Activated CD4-positive, alpha-beta T cell treated with anti-CD3 and anti-CD28 coated beads, Interleukin-2, Interleukin-6, amounts not matched to agents 100 ng/mL and 50 ng/mL, durations not matched to agents 16 hours and 8 hours (primary cell): Measurements from ENCODE around the gene DNAJA3.

Experiments used
- DNase-seq: peaks from one replicate; pipeline ENCODE4 v3.0.0-alpha.2; 2020

The DNAJA3 gene

DNA sequence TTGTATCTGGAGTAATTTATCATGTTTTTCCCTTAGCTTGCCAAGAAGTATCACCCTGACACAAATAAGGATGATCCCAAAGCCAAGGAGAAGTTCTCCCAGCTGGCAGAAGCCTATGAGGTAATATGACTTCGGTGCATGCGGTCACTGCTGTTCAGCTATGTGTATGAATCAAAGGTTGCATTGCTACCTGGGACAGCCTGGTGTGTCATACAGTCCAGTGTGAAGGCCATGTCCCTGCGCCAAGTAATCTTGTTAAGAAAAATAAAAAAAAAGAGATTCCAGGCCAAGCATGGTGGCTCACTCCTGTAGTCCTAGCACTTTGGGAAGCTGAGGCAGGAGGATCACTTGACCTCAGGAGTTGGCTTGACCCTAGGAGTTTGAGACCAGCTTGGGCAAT is 11.7 kb downstream of the DNAJA3 start:
- no peak for DNase-seq

DNA sequence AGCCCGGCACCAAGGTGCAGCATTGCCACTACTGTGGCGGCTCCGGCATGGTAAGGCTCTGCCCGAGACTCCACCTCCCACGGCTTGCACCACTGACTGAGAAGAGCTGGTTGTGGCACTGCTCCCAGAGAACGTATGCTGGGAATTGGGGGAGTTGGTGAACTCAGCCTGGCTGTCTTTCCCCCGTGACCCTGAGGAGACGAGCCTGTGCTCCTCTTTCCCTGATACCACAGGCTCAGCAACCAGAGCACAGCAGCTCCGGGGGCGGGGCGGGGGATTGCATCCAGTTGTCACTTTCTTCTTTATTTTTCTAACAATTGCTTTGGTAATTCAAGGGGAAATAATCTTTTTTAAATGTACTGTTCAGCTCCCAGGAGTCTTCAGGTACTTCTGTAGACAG is 16.7 kb downstream of the DNAJA3 start:
- DNase-seq, result no peak

DNA sequence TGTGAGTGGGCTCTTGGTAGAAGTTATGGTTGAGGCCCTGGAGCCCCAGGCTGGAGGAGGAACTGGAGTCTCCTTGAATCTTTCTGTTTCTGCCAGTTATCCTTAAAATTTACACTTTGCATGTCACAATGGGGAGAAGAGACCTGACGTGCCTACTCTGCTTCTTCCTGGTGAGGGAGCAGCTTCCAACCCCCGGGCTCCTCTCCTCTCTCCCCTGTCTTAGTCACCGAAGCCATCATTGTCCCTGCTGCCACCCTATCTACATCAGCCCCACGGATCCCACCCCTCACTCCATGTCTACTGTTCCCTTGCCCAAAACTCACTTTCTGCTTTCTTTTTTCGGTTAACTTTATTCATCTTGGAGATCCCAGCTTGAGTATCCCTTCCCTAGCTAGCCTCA is 17.6 kb downstream of the DNAJA3 start:
- no peak for DNase-seq

DNA sequence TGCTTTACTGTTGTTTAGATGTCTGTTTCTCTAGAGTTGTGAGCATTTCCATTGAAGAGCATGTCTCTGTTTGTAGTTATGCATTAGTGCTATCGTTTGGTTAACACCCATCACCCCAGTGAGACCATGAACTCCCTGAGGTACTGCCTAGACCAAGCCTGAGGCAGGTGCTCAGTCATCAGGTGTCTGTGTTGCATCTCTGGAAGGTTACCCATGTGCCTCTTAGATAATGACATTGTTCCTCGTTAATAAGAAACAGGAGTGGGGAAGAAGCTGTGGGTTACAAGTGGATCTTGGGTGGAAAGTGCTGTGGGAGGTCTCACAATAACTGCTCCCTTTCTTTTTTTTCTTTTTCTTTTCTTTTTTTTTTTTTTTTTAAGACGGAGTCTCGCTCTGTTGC is 18.3 kb downstream of the DNAJA3 start:
- DNase-seq, result no peak

DNA sequence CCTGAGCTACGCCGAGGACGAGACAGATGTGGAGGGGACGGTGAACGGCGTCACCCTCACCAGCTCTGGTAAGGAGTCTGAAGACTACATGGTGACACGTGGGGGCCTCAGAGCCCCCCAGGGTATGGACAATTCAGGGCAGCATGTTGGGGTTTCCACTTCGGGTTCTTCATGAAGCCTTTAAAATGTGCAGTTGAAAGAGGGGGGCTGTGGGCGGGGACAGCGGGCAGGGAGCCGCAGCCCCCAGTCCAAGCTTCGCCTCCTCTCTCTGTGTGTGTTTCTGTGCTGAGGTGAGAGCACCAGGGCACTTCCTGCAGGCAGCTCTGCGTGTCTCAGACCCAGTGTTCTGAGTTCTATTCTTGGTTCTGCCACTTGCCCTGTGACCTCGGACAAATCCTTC is 24.8 kb downstream of the DNAJA3 start:
- DNase-seq, result no peak

DNA sequence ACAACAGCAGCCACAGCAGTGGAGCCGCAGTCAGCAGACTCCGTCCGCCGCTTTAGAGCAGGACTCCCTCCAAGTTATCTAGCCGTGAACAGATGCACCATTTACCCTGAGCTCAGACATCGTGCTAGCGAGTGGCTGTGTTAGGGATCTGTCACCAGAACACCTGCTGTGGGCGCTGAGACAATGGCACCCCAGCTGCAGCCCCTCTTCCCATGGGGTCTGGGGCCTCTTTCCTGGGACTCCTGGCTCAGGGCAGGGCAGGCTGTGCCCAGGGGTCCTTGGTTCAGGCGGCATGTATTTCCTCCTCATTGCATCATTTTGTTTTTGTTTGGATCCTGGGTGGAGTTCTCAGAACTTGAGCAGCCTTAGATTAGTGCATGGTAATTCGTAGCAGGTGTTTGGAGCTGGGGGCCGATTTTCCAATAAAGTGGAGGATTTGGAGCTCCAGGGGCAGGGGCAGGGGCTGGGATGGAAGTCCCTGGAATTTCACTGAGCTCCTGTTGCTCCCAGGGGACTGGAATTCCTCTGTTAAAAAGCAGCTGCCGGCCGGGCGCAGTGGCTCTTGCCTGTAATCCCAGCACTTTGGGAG is 25.4 kb downstream of the DNAJA3 start:
- DNase-seq, result no peak

DNA sequence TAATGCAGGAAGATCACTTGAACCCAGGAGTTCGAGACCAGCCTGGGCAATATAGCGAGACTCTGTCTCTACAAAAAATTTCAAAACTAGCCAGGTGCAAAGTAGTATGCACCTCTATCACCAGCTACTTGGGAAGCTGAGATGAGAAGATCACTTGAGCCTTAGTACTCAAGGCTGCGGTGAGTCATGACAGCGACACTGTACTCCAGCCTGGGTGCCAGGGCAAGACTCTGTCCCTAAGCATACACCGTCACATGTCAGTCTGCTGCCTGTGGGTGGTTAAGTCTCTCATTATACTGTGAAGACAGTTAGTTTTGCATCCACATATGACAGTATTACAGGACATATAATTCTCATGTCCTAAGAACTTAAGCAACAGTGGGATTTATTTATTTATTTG is 27.0 kb downstream of the DNAJA3 start:
- no peak for DNase-seq

DNA sequence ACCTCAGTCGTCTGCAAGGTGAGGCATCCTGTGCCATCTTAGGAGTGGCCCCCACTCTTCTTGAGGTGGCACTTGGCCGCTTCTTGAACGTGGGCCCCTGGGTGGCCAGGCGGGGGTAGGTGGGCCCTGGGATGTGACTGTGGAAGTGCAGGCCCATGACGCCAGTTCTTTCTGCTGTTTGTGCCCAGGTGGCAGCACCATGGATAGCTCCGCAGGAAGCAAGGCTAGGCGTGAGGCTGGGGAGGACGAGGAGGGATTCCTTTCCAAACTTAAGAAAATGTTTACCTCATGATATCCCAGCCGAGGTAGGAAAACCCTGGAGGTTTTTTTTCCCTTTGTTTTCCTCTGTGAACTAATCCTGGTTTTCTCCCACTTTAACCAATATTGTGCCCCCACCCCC is 29.0 kb downstream of the DNAJA3 start:
- DNase-seq, result no peak

DNA sequence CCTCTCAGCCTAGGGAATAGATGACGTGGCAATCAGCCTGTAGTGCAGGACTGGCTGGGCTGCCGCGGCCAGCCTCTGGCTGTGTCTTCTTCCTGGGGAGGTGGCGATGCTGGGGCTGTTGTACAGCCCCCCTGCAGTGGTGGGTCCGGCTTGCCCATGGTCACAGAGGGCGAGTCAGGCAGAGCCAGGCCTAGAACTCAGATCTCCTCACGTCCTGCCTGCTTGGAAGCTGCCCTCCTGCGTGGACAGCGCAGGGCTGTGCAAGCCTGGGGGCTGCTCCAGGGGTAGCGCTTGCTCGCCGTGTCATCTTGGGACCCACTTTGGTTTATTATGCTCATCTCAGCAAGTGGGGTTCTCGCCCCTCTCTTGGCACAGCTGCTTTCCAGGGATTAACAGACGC is 29.4 kb downstream of the DNAJA3 start:
- no peak for DNase-seq

DNA sequence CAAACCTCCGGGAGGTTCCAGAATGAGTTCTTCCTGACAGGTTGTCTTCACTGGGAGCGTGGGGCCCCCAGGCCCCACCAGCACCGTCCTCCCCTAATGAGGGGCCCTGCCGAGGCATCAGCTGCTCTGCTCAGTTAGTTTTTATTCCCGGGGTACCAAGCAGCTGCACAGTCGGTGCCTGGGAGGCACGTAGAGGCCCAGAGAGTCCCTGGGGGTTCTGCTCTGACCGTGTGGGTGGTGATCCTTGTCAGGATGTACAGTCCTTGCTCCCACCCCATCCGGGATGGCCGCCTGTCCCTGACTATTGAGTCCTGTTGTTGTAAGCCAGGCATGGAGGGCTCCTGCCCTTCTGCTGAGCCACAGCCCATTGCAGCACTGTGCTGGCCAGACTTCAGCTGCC is 30.3 kb downstream of the DNAJA3 start:
- no peak for DNase-seq

DNA sequence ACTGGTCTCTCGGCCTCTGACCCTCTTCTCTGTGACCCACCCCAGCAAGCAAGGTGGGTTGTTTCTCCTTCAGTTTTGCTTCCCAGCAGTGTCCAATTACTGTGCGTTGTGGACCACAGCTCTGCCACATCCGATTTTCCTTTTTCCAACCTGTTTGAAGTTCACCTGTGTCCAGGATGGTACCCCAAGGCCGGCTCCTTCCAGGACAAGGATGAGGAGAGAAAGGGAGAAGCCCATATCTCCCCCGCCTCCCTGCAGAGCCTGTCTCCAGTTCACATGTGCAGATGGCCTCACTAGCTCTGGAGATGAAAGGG is 35.2 kb downstream of the DNAJA3 start:
- no peak for DNase-seq

DNA sequence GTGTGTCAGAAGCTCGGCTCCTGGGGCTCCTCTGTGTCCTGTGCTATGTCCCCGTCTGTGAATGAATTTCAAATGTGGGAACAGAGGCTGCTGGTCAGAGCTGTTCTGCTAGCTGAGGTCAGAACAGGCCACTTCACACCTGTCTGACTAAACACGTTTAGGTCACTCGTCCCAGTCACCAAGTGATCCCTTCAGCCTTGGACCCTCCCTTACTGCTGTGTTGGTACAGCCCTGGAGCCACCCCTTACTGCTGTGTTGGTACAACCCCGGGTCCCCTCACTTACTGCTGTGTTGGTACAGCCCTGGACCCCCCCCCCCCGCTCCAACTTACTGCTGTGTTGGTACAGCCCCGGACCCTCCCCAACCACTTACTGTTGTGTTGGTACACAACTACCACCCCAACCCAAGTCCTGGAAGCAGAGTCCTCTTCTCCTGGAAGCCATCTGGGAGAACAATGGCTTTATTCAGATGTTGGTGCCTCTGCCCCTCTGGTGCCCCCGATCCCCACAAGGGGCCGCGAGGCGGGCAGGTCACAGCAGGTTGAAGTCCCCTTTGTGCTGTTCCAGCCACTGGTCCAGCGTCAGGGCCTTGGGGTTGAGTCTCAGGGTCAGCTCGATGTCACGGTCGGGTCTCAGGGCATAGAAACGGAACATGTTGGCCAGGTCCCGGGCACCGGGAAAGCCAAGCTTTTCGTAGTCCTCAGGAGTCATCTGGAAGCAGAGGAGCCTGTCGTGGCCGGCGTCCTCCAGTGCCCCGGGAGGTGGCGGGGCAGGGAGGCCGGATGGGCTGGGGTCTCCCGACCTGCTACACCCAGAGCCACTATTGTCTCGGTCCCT is 35.8 kb downstream of the DNAJA3 start:
- DNase-seq, result no peak

DNA sequence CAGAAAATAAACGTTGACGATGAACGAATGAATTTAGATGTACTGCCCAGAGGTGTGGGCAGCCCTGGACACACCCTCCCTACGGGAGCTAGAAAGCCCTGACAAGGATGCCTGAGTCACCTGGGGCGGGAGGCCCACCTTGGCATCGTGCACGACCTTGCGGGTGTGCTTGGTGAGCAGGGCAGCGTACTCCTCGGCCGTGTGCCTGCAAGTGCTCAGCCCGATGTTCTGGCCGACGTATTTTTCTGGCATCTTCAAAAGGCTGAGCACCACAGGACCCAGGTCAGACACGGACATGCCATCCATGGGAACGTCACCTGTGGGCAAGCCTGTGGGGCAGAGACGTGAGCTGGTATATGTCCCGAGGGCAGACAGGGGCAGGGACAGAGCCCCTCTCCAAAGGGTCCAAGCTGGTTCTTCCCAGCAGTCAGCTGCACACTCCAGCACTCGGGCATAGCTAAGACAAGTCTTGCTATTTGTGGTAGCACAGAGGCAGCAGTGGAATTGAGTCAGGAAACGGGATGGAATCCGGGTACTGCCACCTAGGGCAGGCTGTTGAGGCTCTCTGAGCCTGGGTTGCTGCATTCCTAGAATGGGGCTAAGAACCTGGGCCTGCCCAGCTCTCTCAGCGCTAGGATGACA is 38.0 kb downstream of the DNAJA3 start:
- no peak for DNase-seq

DNA sequence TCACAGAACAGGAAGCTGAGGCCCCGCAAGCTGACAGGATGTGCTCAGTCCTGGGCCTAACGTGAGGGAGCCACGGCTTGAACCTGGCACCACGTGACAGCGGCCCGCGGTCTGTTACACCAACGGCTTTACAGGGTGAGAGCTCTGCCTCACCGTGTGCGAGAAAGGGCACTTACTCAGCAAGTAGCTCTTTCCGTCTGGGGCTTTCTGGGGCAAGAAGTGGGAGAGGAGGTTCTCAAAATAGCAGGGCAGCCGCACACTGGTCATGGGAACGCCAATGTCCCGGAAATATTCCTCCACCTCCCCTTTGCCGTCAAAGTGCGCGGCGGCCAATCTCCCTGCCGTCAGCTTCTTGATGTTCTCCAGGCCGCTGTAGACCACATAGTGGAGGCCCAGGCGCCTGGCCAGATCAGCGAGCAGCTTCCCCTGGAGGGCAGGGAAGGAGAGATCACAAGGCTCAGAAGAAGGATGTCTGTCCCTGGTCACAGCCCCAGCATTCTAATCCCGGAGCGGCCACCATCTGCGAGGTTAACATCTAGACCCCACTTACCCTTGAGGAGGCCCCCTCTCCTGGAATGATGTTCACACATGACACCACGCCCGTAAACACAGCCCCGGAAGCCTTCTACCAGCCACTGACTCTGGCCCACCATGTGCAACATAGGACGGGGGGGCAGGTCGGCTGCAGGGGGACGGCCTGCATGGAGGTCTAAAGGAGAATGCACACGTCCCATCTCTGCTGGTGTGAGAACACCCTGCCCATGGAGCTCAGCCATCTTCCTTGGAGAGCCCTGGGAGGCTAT is 40.5 kb downstream of the DNAJA3 start:
- DNase-seq, result peak; percentile 72

DNA sequence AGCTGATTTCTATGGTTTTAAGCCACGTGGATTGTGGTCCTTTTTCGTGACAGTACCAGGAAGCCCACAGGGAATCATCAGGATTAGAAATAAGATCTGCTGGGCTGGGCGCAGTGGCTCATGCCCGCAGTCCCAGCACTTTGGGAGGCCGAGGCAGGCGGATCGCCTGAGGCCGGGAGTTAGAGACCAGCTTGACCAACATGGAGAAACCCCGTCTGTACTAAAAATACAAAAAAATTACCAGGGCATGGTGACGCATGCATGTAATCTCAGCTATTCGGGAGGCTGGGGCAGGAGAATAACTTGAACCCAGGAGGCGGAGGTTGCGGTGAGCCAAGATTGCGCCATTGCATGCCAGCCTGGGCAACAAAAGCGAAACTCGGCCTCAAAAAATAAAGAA is 42.2 kb downstream of the DNAJA3 start:
- DNase-seq, result no peak

DNA sequence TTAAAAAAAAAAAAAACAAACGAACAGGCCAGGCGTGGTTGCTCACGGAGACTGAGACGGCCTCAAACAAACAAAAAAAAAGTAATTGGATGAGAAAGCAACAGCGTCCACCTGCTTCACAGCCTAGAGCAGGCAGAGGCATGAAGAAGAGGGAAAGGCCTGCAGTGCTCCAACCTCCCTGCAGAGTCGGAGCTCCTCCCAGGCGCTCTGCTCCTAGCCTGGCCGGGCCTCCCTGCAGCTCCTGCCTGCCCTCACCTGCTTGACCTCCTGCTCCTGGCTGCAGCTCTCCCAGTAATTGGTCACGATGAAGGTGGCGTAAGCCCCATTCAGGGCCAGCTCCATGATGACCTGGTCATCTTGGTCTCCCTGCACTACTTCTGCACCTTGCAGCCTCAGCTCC is 43.3 kb downstream of the DNAJA3 start:
- DNase-seq, result no peak

DNA sequence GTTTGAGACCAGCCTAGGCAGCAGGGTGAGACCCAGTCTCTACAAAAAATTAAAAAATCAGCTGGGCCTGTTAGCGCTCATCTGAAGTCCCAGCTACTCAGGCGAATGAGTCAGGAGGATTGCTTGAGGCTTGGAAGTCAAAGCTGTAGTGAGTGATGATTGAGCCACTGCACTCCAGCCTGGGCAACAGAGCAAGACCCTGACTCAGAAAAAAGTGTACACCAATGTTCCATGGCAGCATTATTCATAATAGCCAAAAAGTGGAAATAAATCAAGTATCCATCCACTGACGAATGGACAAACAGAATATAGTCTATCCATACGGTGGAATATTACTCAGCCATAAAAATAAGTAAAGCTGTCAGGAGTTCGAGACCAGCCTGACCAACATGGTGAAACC is 46.2 kb downstream of the DNAJA3 start:
- no peak for DNase-seq

DNA sequence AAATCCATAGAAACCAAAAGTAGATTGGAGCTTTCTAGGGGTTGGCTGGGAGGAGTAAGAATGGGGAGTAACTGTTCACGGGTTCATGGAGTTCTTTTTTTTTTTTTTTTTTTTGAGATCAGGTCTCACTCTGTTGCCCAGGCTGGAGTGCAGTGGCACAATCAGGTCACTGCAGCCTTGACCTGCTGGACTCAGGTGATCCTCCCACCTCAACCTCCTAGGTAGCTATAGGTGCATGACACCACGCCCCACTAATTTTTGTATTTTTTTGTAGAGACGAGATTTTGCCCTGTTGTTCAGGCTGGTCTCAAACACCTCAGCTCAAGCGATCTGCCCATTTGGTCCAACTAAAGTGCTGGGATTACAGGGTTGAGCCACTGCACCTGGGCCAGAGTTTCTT is 47.2 kb downstream of the DNAJA3 start:
- no peak for DNase-seq

DNA sequence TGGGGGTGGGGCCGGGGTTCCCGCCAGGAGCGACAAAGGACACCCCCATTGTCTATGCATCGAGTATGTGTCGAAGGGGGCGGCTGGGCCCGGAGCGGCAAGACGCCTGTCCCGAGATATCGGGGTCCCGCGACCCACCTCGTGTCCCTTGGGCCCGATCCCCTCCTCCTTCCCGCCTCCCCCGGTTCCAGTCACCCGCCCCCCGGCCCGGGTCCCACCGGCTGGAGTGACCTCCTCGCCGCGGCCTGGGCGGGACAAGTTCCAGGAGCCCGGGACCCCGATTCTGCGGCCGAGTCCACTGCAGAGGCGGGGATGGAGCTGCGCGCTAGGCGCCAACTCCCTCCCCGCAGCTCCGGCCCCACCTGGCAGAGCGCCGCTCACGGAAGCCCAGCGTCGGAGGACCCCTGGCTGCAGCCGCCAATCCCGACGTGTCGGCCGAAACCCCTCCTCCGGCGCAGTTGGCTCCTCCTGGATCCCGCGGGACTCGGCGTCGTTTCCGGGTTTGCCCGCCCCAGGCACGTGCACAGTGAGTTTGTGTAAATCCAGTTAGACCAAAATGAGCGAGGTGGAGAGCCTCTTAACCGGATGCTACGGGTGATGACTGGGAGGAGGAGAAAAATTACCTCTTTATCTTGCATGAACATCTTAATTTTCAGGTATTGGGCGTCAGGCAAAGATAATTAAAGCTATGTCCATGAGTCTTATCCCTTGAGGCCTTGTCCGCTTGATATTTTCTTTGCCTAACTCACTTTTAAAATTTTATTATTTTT is 48.7 kb downstream of the DNAJA3 start, which contains the start of gene NMRAL1:
TSS of gene NMRAL1 (minus strand) at position 434 of the 770 bp plus-strand sequence. CDS start 493 bp downstream, outside the sequence.
- DNase-seq, result peak; percentile 97

DNA sequence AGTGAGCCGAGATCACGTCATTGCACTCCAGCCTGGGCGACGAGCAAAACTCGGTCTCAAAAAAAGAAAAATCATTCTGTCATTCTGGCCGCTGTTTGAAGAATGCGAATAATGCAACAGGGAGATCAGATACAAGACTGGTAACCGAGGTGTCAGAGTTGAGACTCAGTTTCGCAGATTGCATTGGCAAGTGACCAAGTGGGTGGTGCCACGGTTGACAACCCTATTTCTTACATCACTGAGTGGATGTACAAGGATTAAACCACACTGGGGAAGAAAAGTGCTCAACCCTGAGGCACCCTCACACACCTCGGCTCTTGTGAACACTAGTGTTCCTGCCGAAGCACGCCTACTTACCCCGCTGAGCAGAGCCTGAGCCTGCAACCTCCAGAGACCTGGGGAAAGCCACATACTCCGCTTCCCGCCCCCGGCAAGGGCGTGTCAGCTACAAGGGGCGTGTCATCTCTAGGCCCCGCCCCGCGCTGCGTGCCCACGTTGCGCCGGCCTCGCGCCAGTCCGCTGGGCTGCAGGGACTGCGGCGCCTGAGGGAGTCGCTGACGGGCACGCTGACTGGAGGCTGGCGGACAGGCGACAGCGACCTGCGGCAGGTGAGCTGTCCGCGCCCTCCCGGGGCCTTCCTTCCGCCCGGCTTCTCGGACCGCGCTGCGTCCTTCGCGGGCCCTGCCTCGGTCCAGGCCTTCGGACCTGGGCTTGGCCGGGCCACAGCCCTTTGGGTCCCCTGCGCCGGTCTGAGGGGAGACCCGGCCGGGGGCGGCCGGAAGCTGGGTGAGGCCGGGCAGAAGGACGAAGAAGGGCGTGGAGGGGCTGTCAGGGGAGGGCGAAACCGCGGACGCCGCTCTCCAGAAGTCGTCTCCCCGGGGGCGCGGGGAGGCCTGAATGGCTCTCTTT is 50.5 kb downstream of the DNAJA3 start, which contains the start of gene HMOX2:
TSS of gene HMOX2 (plus strand) at position 519 of the 909 bp plus-strand sequence. CDS start 29,127 bp downstream, outside the sequence.
- DNase-seq, result peak; percentile 98

DNA sequence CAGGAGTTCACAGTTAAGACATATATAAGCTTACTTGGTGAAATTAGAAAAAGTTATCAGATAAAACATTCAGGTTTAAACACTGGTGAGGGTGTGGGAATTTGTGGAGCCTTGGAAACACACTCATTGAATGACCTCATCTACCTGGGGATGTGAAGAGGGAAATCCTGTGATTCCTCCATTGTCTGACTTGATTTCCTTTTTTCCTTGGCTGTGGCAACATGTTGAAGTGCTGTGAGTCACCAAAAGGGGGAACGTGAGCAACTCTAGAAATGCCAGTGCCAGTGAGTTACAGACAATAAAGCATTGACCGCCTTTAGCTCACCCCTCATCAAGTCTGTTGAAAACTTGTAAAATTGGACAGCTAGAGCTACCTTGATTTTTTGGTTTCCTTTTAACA is 52.3 kb downstream of the DNAJA3 start:
- peak; percentile 47 for DNase-seq
